ENCODE results near the gene CAPN11.

DNA sequence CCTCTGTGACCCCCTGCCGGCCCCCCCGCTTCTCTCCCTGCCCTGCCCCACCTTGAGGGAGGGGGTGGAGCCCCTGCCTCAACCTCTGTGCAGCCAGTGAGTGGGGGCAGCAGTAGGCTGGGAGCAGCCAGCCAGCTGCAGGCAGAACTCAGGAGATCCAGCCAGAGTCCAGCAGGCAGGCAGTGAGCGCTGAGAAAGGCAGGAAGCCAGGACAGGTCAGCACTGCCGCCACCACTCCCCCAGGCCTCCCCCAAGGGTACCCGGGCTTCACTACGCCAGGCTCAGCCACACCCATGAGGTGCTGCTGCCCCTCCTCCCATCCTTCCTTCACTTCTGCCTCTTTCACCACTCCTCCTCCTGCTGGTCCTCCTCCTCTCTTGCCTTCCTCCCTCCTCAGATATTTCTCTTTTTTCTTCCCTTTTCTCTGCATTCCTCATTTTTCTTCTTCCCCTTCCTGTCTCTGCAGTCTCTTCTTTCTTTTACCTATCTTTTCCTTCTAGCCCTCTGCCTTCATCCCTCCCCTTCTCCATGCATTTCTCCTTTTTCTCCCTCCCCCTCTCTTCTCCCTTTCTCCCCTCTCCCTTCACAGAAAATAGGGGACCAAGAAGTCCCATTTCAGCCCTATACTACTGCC lies 19.8 kb upstream of the CAPN11 start:
- TF ChIP-seq POLR2A (IDR thresholded peaks at IDR 0.05; ENCODE audit: low read depth, low read length): no peak
- no peak for TF ChIP-seq GATA2 (IDR thresholded peaks at IDR 0.05; ENCODE audit: insufficient read depth, insufficient read length, low read depth, low read length)

All from endothelial cell of umbilical vein (primary cell).